Erythroblast (primary cell): ENCODE results near the gene ABCA12.

ENCODE experiments used
- GATA1 ChIP-seq: IDR thresholded peaks from 2 replicates; pipeline ENCODE4 v1.6.1; 2011; ENCODE audit warnings: low read depth, mild to moderate bottlenecking, control low read depth, low read length, moderate library complexity
- POLR2A ChIP-seq: IDR thresholded peaks from 2 replicates; pipeline ENCODE4 v1.6.1; 2011; ENCODE audit warnings: mild to moderate bottlenecking, low read length

- TF ChIP-seq POLR2A (no peak), GATA1 (no peak)
These were observed 118.1 kb downstream of the ABCA12 start for GRCh38 chr2:215020283-215020682.
